Upper lobe of right lung (tissue), 1 donor: Measurements from ENCODE around the gene PRR5. TPM values are rescaled to one million over a fixed set of nuclear protein-coding genes. Genes with fewer than 3 reads are reported as not detected.
A peak's percentile ranks its signal among the peaks of the same experiment; 100 is the strongest.
"Not testable (repeated sequence)": the region's sequence is repeated elsewhere in the genome, so short reads cannot be mapped to it uniquely, and the experiment has no call there.

ENCODE experiments used
- ATAC-seq: fragments of 200-7000 bp; cut with Tn5 transposase; one replicate; pipeline ENCODE4 v1.9.1; 2020; ENCODE audit warnings: mild to moderate bottlenecking, moderate library complexity
- DNase-seq: peaks from one replicate; pipeline ENCODE4 v3.0.0-alpha.2; 2020
- H3K27ac ChIP-seq: fragments of 200-600 bp; one replicate; pipeline ENCODE4 v1.8.0; 2022
- H3K27me3 ChIP-seq: fragments of 200-600 bp; one replicate; pipeline ENCODE4 v1.8.0; 2022; ENCODE audit warnings: mild to moderate bottlenecking
- H3K36me3 ChIP-seq: fragments of 200-600 bp; one replicate; pipeline ENCODE4 v1.8.0; 2022
- H3K4me1 ChIP-seq: fragments of 200-600 bp; one replicate; pipeline ENCODE4 v1.8.0; 2022
- H3K4me3 ChIP-seq: fragments of 200-600 bp; one replicate; pipeline ENCODE4 v1.8.0; 2022; ENCODE audit warnings: mild to moderate bottlenecking
- H3K9me3 ChIP-seq: fragments of 200-600 bp; one replicate; pipeline ENCODE4 v1.8.0; 2022
- intact Hi-C: fragments of 100-400 bp; cut with DNase I; formaldehyde crosslinking; loops from one replicate; pipeline ENCODE4 v1.11.0; 2022
- total RNA-seq: library from RNA; stranded (reverse); fragmentation: NEBNext Ultra II Directional; extraction: Animal tissue kit (Norgen Biotek cat#: 25700); gene quantifications from one replicate; pipeline ENCODE4 v1.2.1, GENCODE V29; 2021
- TF ChIP-seq, protein P1 (sequence below): fragments of 200-600 bp; IDR thresholded peaks from one replicate; pipeline ENCODE4 v1.8.0; 2022; ENCODE audit warnings: antibody characterized with exemption
- donor health status: DM: no; HTN: yes; CAD: no; lungs with severe emphysema.

PRR5 gene
- total RNA-seq, 1 donor from 2014 or later = 13.6 TPM

DNA sequence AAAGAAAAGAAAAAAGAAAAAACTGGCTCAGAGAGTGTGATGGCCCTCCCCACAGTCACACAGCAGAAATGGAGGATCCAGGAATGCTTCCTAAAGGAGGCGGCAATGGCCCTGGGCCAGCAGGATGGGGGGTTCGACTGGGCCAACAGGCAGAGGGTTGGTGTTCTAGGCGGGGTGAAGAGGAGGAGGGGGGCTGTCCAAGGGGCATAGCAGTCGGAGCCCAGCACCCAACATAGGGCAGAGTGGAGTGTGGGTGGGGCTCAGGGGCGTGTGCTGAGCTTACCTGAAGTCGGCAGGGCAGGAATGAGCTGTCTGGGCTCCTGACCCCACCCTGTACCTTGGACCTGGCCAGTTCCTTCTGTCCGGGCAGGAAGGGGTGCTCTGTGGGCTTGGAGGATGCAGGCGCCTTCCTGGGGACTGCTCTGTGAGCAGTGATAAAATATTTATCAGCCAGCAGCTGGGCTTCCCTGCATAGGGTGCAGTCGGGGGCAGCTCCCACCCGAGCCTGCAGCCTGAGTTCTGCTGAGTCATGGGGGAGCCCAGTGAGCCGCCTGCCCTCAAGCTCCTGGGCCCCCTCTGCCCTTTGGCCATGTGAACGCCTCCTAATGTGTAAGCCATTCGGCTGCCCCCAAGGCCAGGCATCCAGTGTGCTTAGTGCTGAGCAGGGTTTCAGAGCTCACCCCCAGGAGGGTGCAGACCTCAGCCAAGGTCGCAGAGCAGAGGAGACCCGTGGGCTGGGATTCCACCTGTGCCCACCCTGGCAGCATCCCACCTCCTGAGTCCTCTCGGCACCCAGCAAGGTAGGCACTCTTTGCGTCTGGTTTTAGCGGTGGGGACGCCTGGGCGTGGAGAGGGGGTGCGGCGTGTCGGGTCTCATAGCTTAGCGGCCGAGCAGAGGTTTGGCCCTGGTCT is 25.3 kb upstream of the PRR5 start:
- TF ChIP-seq, protein P1, sequence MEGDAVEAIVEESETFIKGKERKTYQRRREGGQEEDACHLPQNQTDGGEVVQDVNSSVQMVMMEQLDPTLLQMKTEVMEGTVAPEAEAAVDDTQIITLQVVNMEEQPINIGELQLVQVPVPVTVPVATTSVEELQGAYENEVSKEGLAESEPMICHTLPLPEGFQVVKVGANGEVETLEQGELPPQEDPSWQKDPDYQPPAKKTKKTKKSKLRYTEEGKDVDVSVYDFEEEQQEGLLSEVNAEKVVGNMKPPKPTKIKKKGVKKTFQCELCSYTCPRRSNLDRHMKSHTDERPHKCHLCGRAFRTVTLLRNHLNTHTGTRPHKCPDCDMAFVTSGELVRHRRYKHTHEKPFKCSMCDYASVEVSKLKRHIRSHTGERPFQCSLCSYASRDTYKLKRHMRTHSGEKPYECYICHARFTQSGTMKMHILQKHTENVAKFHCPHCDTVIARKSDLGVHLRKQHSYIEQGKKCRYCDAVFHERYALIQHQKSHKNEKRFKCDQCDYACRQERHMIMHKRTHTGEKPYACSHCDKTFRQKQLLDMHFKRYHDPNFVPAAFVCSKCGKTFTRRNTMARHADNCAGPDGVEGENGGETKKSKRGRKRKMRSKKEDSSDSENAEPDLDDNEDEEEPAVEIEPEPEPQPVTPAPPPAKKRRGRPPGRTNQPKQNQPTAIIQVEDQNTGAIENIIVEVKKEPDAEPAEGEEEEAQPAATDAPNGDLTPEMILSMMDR = no peak
- Histone ChIP-seq H3K27me3 (no peaks in the 10 kb centered on the region), H3K27ac (no peak overlapping the region), H3K9me3 (no peaks in the 10 kb centered on the region), H3K4me3 (no peak overlapping the region), H3K36me3 (no peaks in the 10 kb centered on the region), H3K4me1 (peaks cover 10% of the 10 kb centered on the region)
- ATAC-seq = peak; percentile 24
- intact Hi-C loops = no loop called here
- no peak for DNase-seq

DNA sequence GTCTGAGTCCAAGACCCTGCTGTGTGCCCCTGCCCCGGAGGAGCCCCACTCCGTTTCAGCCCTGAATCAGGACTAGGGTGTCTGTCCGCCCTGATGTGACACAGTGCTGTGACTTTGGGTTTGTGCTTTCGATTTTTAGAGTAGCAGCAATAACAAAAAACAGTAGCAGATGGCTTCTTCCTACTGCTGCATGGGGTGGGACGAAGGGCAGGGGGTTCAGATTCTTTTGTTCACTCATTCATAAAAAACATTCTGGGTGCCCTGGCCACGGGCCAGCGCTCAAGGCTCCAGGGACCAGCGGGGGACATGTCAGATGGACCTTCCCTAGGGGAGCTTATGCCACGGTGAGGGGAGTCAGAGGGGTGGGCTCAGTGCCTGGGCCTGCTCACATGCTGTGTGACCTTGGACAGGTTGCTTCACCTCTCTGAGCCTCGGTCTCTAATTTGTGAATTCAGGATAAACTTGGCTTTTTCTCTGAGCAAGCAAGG is 24.6 kb upstream of the PRR5 start:
- H3K4me3 ChIP-seq = no peak overlapping the region
- H3K4me1 ChIP-seq = peaks cover 10% of the 10 kb centered on the region
- ATAC-seq (peak; percentile 6), DNase-seq (no peak)
- H3K27ac ChIP-seq = no peak overlapping the region
- intact Hi-C loops = no loop called here
- TF ChIP-seq, protein P1 = no peak
- no peaks in the 10 kb centered on the region for H3K36me3 ChIP-seq
- no peaks in the 10 kb centered on the region for H3K27me3 ChIP-seq
- no peaks in the 10 kb centered on the region for H3K9me3 ChIP-seq

DNA sequence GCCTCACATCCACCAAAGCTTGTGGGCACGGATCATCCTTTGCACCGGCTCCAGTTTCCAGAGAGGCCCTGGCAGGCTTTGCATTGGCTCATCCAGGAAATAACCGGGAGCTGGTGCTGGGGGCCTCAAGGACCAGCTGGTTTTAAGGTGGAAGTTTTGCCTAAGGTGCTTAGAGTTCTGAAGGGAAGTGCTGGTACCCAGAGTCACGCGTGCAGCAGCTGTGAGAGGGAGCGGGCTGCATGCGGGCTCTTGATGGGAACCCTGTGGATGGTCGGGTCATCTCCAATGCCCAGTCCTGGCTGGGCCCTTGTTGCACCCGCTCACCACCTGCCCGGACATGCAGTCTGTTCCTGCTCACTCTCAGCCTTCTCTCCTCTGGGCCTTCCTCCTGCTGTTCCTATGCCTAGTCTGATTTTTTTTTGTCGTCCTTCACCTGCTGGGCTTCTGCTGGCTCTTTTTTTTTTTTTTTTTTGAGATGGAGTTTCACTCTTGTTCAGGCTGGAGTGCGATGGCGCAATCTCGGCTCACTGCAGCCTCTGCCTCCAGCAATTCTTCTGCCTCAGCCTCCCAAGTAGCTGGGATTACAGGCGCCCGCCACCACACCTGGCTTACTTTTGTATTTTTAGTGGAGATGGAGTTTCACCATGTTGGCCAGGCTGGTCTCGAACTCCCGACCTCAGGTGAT is 24.0 kb upstream of the PRR5 start:
- H3K9me3 ChIP-seq = no peaks in the 10 kb centered on the region
- TF ChIP-seq, protein P1 = no peak
- H3K4me1 ChIP-seq = peaks cover 10% of the 10 kb centered on the region
- ATAC-seq (no peak), DNase-seq (no peak)
- intact Hi-C loops = no loop called here
- H3K27me3 ChIP-seq = no peaks in the 10 kb centered on the region
- no peaks in the 10 kb centered on the region for H3K36me3 ChIP-seq
- no peak overlapping the region for H3K27ac ChIP-seq
- H3K4me3 ChIP-seq = no peak overlapping the region

DNA sequence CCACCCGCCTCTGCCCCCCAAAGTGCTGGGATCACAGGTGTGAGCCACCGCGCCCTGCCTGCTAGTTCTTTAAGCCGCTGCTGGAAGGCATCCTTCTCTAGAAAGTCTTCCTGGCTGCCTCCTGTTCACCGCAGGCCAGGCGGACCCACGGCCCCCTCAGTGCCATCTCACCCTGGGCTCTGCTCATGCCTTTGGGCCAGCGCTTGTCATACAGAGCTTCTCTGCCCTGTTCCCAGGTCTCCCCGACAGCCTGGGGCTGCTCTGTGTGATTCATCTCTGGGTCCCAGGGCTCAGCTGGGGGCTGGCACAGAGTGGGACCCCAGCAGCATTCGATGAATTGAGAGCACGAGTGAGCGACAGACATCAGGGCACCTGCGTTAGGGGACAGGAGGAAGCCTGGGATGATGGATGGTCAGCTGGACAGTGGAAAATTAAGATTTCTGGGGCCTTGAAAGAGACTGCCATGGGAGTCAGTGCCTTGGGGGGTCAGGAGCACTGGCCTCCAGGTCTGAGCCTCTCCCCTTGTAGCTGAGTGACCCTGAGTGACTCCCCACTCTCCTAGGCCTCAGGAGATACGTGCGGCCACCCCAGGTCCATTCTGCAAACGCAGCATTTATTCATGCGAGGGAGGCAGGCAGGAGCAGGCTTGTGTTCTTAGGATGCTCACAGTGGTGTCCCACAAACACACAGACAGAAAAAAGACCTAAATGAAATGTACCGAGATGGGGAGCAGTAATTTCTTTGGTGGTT is 23.3 kb upstream of the PRR5 start:
- H3K36me3 ChIP-seq = no peaks in the 10 kb centered on the region
- H3K4me3 ChIP-seq = no peak overlapping the region
- H3K4me1 ChIP-seq = peaks cover 10% of the 10 kb centered on the region
- H3K27ac ChIP-seq = no peak overlapping the region
- TF ChIP-seq, protein P1 = no peak
- no peak for ATAC-seq
- H3K27me3 ChIP-seq = no peaks in the 10 kb centered on the region
- no peak for DNase-seq
- intact Hi-C loops = no loop called here
- H3K9me3 ChIP-seq = no peaks in the 10 kb centered on the region

DNA sequence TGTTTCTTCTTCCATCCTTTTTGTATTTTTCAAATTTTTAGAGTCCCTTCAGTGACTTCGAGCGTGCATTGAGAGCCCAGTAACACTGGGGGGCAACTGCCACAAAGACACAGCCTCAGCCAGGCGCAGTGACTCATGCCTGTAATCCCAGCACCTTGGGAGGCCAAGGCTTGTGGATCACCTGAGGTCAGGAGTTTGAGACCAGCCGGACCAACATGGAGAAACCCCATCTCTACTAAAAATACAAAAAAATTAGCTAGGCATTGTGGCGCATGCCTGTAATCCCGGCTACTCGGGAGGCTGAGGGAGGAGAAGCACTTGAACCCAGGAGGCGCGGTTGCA is 22.7 kb upstream of the PRR5 start:
- H3K27me3 ChIP-seq, H3K4me3 ChIP-seq, intact Hi-C loops, H3K36me3 ChIP-seq, ATAC-seq, H3K27ac ChIP-seq, H3K9me3 ChIP-seq, DNase-seq: not testable (repeated sequence)
- H3K4me1 ChIP-seq = peaks cover 10% of the 10 kb centered on the region
